GM15510 (cell line): Measurements from ENCODE around the gene DOCK10.

Experiments
- POLR2A ChIP-seq: IDR thresholded peaks from 3 replicates; pipeline ENCODE4 v1.6.1; 2011; ENCODE audit warnings: borderline replicate concordance; ENCODE audit not compliant: insufficient read length; ENCODE audit errors: extremely low read depth

Gene DOCK10

GRCh38 chr2:225064928-225065327, 22.7 kb upstream of the DOCK10 start:
- no peak for TF ChIP-seq POLR2A

GRCh38 chr2:225064362-225064761, 22.1 kb upstream of the DOCK10 start:
- TF ChIP-seq POLR2A: no peak

GRCh38 chr2:225056330-225057073, 14.2 kb upstream of the DOCK10 start:
- no peak for TF ChIP-seq POLR2A

GRCh38 chr2:225055714-225056113, 13.4 kb upstream of the DOCK10 start:
- TF ChIP-seq POLR2A: no peak

- TF ChIP-seq POLR2A: no peak
Observed at GRCh38 chr2:225052703-225053102, 10.4 kb upstream of the DOCK10 start.

GRCh38 chr2:225042800-225043167, 516 bp upstream of the DOCK10 start:
- no peak for TF ChIP-seq POLR2A

GRCh38 chr2:225041207-225041850, 939 bp downstream of the DOCK10 start:
- no peak for TF ChIP-seq POLR2A

- TF ChIP-seq POLR2A: no peak
Observed at GRCh38 chr2:225040856-225041206, 1.4 kb downstream of the DOCK10 start.

GRCh38 chr2:225040142-225040541, 2.1 kb downstream of the DOCK10 start:
- TF ChIP-seq POLR2A: no peak

GRCh38 chr2:225038231-225038523, 4.1 kb downstream of the DOCK10 start:
- no peak for TF ChIP-seq POLR2A

- TF ChIP-seq POLR2A: no peak
Observed at GRCh38 chr2:225037415-225038230, 4.6 kb downstream of the DOCK10 start.

- TF ChIP-seq POLR2A: no peak
Observed at GRCh38 chr2:225036431-225036830, 5.8 kb downstream of the DOCK10 start.

GRCh38 chr2:225033440-225034318, 8.6 kb downstream of the DOCK10 start:
- TF ChIP-seq POLR2A: no peak

GRCh38 chr2:225032246-225032645, 10.0 kb downstream of the DOCK10 start:
- no peak for TF ChIP-seq POLR2A

- no peak for TF ChIP-seq POLR2A
Observed at GRCh38 chr2:225031599-225031998, 10.7 kb downstream of the DOCK10 start.
